ENCODE measurements around the gene CD22. TPM values are rescaled to one million over a fixed set of nuclear protein-coding genes. Genes with fewer than 3 reads are reported as not detected.

Gene CD22
- total RNA-seq, 1 experiment from 2014 or later: not detected

- Mint-ChIP-seq H3K36me3 (ENCODE audit: insufficient read depth in 1 of 3, low read depth in 3 of 3) (peaks cover 2 to 4% (median 4%) of the 10 kb centered on the region in 3 experiments; a peak in 1 of 7 replicates), H3K27ac (no peak overlapping the region), H3K27me3 (ENCODE audit: low read depth) (peaks cover 3% of the 10 kb centered on the region), H3K4me1 (no peaks in the 10 kb centered on the region), H3K9me3 (peaks cover 4 to 11% of the 10 kb centered on the region in 2 experiments; a peak in 3 of 5 replicates), H3K4me3 (no peak overlapping the region)
- Histone ChIP-seq H2AK5ac (ENCODE audit: insufficient read length, low read length) (no peak overlapping the region), H3K9me3 (ENCODE audit: control insufficient read depth, low read depth, low read length) (no peaks in the 10 kb centered on the region), H3K27ac (ENCODE audit: insufficient read length, low read depth, low read length) (no peak overlapping the region), H3K79me1 (ENCODE audit: insufficient read depth, low read depth, low read length, poor library complexity, severe bottlenecking) (no peaks in the 10 kb centered on the region), H3K4me1 (ENCODE audit: insufficient read depth, low read length) (no peaks in the 10 kb centered on the region), H2BK20ac (ENCODE audit: low read depth, low read length, poor library complexity, severe bottlenecking) (no peak overlapping the region), H3K56ac (ENCODE audit: insufficient read length, low read depth, low read length) (no peak overlapping the region), H2BK12ac (ENCODE audit: insufficient read length, low read depth, low read length) (no peak overlapping the region), H4K8ac (replicated peaks; ENCODE audit: insufficient read length, low read depth, low read length) (no peak overlapping the region), H2BK5ac (ENCODE audit: insufficient read length, low read length) (no peak overlapping the region), H3K79me2 (ENCODE audit: insufficient read depth, low read length) (no peaks in the 10 kb centered on the region), H3K18ac (ENCODE audit: insufficient read length, low read depth, low read length) (no peak overlapping the region), H4K91ac (ENCODE audit: insufficient read length, low read depth, low read length) (no peak overlapping the region), H2BK120ac (ENCODE audit: low read depth, low read length, poor library complexity, severe bottlenecking) (no peak overlapping the region), H3K27me3 (ENCODE audit: insufficient read depth, low read length) (no peaks in the 10 kb centered on the region), H2BK15ac (ENCODE audit: low read depth, low read length) (no peak overlapping the region), H3T11ph (ENCODE audit: low read length) (no peak overlapping the region), H2AFZ (ENCODE audit: low read length) (no peak overlapping the region), H3K23ac (ENCODE audit: insufficient read length, low read depth, low read length) (no peak overlapping the region), H3K4me2 (ENCODE audit: insufficient read depth, insufficient read length, low read length) (no peak overlapping the region), H4K5ac (ENCODE audit: insufficient read length, low read depth, low read length) (no peak overlapping the region), H4K20me1 (ENCODE audit: control insufficient read depth, insufficient read depth, insufficient read length) (no peaks in the 10 kb centered on the region), H3K4ac (ENCODE audit: low read depth, low read length) (no peak overlapping the region), H3K9ac (ENCODE audit: extremely low read depth, insufficient read length, low read length) (no peak overlapping the region), H3K14ac (ENCODE audit: insufficient read depth, low read length) (no peak overlapping the region), H3K23me2 (ENCODE audit: insufficient read length, low read depth, low read length, poor library complexity, severe bottlenecking) (no peaks in the 10 kb centered on the region)
- no CpG with 5 or more reads among the region's 12 CpGs for WGBS (ENCODE audit: extremely low coverage, insufficient read length, low lambda C conversion rate)
- no peak for TF ChIP-seq CTCF (conservative IDR thresholded peaks at IDR 0.05)
- DNase-seq: no peak
Measured at GRCh38 chr19:35320065-35320713, 8.8 kb upstream of the CD22 start.

Measured in H9 (cell line).